ENCODE results near the gene DLST. TPM values are rescaled to one million over a fixed set of nuclear protein-coding genes. Genes with fewer than 3 reads are reported as not detected.
A peak's percentile ranks its signal among the peaks of the same experiment; 100 is the strongest.

DLST gene
- 67.9 and 80.2 TPM in 2 replicates for total RNA-seq (2014; rRNA removed; shearing (Covaris generic))
- 97.7 and 104 TPM in 2 replicates for polyA plus RNA-seq (2015; cell fraction: cytosol; rRNA removed)
- 206 and 220 TPM in 2 replicates for polyA plus RNA-seq (2015; cell fraction: nucleus; rRNA removed)

DNA sequence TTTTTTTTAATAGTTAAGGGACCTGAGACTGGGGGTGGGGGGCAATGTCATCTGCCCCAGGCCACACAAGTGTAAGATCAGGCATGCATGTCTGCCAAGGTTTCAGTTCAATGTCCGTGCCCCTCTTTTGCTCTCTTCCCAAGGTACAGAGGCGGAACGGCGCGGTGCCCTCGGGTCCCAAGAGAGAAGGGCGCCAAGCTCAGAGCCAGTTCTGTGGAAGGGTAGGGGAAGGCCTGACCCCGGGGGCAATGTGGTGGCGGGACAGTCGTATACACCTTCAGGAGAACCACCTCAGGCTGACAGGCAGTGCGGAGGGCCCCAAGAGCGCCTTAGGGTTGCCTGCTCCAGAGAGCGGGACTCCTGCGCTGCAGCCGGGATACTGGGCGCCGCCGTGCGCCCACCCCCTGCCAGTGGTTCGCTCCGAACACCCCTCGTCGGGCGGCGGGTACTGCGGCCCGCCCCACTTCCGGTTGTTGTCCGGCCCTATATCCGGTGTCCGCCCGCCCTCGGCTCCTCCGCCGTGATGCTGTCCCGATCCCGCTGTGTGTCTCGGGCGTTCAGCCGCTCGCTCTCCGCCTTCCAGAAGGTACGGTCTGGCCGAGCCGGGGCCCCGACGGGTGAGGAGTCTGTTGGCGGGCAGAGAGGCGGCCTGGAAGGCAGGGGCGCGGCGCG is at the start of gene DLST:
Gene DLST, plus strand, starts transcription at position 486 of the 672 bp plus-strand sequence. Its CDS starts 38 bp downstream, at position 524.
- DNase-seq (ENCODE audit: low read depth): peak; percentile 86

DNA sequence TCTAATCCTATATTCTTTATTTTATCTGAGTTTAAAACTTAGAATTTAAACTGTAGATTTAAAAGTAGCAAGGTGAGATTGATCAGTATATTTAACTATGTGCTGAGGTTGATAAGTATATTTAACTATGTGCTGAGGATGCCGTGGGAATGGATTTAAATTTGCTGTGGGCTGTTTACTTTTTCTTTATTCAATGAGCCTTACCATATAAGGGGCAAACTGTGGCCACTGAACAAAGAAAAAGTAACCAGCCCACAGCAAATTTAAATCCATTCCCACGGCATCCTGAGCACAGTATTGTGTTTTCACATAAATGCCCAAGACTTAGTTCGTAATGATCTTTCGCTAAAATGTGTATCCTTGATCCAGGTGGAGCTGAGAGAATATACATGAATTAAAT is 48.9 kb upstream of the DLST start:
- no peak for DNase-seq (ENCODE audit: low read depth)

DNA sequence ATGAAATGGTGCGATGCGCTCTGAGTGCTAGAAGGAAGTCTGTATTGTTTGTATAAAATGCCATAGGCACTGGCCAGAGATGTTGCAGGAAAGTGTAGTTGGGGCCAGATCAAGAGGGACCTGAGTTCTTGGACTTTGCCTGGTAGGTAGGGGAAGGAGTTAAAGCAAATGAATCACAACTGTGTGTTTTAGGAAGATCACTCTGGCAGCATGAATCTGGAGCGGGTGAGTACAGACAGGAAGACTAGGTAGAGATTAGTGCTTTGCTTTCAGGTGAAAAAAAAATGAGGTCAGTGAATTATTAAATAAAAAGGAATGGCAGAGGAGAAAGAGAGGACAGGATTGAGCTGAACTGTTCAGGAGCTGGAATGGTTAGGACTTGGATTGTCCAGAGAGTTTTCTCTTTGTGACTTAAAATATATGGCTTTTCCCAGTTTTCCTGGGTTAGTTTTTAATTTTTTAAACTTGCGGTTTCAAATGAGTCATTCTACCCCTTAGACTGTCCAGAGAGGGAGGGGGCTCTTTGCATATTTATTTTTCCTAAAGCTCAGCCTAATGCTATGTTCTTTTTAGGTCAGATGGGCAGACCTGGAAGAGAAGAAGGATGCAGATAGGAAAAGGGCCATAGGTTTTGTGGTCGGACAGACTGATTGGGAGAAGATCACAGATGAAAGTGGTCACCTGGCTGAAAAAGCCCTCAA is 46.9 kb upstream of the DLST start:
- DNase-seq (ENCODE audit: low read depth): peak; percentile 4

DNA sequence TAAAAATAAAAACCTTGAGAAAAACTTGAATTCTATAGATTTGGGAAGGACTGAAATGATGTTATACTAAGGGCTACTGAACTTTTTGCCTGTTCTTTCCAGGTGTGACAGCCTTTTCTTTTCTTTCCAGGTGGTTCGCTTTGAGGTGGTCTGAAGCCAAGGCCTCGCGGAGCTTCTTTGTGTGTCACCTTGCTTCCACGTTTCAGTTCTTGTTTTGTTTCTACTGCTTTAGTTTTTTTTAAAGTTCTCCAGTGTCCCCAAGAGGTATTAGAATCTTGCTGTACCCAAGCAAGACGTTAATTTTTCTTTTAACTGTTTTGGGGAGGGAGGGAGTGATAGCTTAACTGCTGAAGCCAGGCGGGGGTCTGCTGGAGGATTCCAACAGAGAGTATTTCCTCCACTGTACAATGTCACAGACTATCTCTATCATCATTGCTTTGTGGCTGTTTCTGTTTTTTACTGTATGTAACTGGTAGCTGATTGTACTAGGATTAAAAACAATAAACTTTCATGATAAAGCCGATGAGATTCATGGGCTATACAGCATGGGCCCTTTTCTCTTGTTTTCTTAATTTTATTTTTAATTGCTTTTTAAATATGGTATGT is 46.0 kb upstream of the DLST start:
- DNase-seq (ENCODE audit: low read depth): no peak

DNA sequence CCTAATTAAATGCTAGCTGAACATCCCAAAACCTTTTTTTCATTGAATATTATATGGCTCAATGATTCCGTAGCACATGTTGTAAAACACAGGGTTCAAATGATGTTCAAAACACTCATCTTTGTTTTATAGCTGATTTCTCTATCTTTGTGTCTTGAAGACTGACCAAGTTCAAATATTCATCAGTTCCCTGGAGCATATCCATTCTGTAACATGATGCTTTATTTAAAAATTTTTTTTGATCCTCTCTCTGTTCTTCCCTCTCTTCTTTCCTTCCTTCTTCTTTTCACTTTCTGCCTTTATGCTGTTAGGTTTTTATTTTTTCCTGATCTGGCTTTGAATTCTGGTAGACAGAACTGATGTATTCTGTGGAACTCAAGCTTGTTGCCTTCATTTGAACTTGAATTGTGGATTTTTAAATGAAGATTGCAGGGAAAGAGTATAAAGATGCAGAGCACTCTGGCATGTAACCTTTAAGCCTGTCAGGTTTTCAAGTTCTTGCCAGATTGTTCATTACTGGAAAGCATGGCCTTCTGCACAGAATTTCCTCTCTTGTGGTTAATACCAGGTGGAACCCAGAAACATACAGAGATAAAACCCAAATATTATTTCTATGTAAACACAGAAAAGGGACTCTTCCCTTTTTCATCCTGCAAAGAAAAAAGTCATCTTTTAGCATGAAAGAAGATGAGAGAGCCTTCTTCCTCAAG is 45.3 kb upstream of the DLST start:
- DNase-seq (ENCODE audit: low read depth): no peak

DNA sequence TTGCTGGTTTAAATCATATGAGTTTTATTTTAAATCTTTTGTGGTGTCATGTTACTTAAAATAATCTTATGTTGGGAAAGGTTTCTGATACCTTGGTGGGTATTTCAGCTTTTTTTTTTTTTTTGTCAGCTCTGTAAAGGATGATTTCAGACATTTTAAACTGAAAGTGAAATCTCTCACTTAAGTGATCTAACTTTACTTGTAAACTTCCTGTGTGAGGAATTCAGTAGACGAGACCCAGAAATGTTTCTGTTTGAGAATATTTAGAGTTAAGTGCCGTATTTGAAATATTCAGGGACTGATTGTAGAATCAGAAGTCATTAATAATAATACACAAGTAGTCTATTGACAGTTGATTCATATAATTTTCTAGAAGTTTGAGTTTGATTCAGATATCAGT is 43.5 kb upstream of the DLST start:
- DNase-seq (ENCODE audit: low read depth): no peak

DNA sequence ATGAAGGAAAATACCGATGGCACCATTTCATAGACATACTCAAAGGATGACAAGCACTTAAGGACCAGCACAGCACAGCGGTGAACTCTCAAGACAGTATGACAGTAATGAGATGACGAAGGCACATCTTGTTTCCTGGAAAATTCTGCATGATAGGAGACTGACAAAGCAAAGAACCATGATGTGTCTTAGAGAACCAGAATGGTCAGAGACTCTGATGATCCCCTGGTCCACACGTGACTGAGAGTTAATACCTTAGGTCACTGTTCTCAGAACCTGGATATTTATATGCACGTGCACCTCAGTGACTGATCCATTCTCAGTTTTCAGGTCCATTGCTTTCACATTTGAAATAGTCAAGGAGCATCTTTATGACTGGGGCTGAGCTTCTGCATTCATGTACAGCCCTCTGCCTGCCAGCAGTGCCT is 41.1 kb upstream of the DLST start:
- no peak for DNase-seq (ENCODE audit: low read depth)

DNA sequence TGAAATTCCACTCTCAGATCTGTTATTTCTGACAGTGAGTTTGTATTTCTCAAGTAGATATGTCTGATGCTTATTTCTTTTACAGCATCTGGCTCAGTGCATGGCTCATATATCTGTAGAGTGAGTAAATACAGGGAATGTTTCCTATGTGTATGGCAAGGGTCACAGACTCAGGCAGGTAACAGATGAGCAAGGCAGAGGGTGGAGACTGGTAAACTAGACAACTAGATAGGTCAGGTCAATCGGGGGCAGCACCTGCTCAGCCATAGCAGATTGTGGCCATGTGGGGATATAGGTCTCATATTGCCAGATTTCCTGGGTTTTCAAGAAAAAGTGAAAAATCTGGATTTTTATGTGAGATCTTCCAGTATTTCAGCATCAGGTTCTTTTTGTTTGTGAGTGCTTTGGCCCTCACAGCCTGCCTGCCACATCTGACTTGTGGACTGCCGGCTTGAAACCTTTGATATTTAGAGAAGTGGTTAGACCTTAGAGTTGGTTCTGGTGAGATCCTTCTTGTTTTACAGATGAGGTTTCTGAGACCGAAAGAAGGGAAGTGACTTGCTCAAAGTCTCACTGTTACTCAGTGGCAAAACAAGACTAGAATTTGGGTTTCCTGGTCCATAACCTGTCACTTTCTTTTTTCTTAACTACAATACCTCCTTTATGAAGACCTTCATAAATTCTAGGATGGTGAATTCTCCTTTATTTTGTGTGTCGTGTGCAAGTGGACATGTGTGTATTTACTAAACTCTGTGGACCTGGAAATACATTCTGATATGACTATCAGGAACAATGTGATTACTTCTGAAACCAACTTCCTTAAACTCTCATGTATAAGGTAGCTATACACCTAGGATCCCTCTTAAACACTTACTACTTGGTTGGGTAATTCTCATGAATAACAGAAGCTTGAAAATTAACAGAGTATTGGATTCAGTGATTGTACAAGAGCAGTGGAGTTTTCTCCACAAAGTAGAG is 40.2 kb upstream of the DLST start:
- DNase-seq (ENCODE audit: low read depth): no peak

DNA sequence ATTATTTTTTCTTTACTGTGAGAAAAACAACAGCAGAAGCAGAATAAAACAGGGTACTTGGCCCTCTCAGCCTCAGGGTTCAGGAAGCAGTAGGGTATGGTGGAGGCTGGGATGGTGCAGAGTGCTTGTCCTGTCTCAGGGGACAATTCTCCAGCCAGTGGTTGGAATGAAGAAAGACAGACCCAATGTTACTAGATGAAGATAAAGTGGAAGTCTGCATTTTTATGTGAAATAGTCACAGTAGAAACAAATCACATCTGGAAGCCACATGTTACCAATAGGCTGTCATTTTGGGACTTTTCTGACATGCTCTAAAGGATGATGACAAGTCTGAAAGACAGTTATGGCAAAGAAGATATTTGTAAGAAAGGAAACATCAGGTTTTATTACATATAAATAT is 38.1 kb upstream of the DLST start:
- DNase-seq (ENCODE audit: low read depth): no peak

DNA sequence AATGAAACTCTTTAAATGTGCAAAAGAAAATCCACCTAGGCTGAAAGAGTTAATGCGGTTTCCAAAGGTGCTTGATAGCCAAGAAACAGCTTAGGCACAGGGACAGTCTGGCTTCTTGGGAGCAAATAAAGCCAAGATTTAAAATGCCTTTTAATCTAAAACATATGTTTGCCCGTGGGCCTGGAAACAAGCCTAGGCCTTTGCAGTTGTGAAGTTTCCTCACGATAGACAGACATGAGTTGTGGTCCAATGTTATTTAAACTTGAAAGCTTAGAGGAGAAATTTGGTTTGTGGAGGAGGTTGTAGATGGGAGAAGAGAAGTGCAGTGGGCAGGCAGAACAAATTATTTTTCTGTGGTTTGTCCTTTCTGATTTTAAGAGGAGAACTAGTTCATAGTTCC is 35.5 kb upstream of the DLST start:
- no peak for DNase-seq (ENCODE audit: low read depth)

DNA sequence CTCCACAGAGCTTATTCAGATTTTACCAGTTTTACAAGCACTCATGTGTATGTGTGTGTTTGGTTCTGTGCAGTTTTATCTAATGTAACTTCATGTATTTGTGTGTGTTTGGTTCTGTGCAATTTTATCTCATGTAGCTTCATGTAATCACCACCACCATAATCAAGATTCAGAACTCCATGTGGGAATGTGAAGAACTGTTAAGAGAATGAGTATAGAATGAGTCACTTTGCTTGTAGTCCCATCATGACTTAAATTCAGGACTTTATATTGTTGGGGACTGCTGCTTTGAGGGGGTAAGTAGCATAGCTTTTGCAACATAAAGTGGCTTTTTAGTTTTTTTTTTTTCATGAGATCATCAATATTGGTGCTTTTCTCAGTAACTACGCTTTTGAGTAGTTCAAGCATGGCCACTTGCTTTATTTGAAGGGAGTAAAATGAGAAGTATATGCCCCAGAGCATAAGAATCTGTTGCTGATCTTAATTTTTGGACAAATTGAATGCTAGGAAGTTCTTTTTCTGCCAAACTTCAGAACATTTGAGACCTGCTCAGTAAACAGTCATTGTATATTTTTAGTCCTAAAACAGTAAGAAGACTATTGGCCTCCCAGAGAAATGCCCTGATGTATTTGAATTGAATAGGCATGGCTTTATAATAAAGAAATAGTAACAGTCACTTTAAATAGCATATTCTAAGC is 34.6 kb upstream of the DLST start:
- peak; percentile 65 for DNase-seq (ENCODE audit: low read depth)

DNA sequence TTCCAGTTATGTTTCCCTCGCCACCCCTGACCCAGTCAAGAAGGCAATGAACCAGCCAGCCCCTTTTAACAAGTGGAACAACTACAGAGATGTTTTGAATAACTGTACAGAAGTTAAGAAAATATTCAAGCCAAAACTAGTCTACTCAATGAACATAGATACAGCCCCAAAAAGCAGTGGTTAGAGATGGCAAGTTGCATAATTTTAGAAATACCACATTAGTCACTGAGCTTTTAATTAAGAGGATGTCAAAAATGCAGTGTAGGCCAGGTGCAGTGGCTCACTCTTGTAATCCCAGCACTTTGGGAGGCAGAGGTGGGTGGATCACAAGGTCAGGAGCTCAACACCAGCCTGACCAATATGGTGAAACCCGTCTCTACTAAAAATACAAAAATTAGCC is 32.9 kb upstream of the DLST start:
- DNase-seq (ENCODE audit: low read depth): no peak

DNA sequence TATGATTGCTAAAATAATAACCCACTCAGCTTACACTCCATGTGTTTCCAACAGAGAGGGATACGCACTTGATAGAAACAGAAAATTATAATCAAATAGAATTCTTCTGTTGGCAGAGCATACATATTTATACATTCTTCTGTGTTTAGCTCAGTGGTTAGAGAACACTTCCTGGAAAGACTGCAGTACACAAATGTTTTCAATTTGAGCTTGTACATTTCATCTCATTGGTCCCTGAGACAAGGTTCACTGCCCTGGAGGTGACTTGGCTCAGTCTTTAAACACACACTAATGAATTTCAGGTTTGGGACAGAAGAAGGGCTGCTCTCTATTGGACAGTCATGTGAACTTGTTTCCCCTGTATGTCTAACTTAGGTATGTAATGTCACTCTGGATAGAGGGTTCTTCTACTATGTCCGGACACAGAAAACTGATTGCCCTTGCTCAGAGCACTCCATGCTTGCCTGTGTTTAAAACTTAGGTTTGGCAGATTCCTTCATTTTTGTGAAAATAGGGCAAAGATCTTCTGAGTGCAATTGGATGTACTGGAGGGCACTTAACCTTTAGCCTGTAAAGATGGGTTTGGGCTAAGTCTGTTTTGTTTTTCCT is 28.7 kb upstream of the DLST start:
- DNase-seq (ENCODE audit: low read depth): no peak

DNA sequence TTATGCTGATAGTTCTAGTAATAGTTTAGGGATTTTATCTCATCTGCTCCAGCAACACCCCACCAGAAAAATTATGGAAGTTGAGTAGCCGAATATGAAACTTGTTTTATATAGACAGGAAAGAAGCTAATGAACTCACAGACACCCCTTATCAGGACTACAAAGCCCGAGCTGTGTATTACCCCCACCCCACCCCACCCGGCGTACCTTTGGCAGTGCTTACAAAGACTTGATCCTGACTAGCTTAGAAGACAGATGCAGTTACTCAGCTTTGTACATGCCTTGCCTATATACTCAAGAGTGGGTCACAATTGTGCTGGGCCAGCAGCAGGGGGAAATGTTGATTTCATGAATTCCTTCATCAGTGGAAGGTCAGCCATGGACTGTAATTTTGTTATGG is 28.1 kb upstream of the DLST start:
- no peak for DNase-seq (ENCODE audit: low read depth)

DNA sequence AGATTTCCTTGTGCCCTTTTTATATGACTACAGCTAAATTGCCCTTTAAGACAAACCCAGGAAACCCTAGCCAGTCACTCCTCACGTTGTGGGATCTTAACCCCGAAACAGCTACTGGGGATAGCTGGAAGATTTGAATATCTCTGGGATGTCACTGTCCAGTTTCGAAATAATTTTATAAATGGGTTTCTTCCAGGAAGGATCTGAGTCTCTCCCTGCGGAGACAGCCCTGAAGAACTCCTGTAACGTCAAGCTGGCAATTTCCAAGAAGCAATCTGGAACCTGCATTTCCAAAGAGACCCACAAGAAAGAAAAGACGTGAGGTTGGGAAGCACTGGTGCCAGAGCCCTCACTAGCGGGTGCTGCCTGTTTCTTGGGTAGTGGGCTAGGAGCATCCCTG is 26.7 kb upstream of the DLST start:
- no peak for DNase-seq (ENCODE audit: low read depth)

DNA sequence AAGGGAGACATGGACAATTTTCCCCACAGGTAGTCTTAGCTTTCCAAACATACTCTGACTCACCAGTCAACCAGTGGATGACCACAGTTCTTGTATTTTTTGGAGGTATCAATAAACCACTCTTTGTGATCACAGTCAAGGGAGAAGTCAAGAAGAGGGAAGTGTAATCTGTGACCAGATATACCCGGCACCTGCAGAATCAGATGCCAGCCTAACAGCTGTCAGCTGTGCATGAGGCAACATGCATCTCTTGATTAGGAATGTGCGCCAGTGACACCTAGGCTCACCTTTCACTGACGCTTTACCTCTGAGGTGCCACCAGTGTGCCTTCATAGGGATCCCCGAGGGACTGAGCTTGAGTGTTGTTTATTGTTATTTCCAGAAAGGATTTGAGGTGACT is 25.8 kb upstream of the DLST start:
- no peak for DNase-seq (ENCODE audit: low read depth)

DNA sequence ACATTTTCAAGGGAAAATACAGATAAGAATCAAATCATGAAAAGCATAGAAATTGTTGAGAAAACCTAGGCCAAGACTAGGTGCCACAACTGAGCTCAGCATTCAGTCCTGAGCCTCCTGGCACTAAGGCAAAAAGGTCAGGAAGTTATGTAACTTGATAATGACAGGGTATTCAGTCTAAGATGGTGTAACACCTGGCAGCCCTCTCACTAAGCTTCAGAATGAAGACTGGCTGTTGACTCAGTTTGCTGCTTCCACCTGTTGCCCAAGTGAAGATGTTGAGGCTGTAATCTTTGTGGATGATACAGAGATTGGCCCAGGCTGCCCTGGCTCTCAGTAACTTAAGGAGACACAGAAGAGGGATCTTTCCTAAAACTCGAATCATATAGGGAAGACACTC is 25.4 kb upstream of the DLST start:
- no peak for DNase-seq (ENCODE audit: low read depth)

DNA sequence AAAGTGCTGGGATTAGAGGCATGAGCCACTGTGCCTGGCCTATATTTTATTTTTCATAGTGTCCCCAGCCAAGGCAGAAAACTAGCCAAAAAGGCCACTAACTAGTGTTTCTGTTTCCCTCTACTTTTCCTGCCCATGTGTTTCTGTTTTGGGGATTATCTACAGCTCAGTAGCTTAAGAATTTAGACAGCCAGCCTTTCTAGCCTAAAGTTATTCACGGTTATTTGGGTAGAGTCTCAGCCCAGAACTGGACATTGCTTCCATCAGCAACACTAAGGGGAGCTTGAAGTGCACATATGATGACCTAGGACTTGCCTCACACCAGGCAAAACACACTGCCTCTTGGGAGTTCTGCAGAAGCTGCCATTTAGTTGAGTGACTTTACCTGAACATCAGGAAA is 23.7 kb upstream of the DLST start:
- DNase-seq (ENCODE audit: low read depth): no peak

DNA sequence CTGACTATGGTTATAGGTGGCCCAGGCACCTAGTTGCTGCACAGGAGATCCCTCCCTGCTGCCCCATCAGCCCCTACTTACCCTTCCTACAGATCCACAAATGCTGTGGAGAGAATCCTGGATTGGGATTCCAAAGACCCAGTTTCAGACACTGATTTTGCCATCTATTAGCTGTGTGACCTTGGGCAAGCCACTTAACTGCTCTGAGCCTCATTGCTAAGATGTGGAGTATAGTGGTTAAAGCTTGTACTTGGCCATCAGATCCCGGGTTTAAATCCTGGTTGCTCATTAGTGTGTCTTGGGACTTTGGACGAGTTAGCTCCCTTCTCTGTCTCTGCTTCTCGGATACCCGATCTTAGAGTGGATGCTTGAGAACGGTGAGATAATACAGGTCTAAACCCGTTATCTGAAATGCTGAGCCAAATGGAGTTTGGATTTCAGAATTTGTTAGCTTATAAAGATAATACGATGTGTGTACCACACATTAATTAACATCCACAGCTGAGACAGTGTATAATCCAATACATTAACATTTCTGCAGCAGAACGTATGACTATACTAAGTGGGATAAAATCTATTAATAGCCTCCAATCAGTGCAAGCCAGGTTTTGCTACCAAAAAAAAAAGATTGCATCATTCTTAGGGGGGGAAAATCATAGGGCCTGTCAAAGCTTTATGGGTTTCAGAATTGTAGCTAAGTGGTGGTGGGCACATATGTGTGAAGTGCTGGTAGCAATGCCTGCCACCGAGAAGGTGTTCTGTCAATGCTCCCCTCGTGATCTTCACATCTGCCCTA is 21.8 kb upstream of the DLST start:
- no peak for DNase-seq (ENCODE audit: low read depth)
